Astrocyte (in vitro differentiated cells and primary cell): ENCODE data around the gene CREB5. TPM values are rescaled to one million over a fixed set of nuclear protein-coding genes. Genes with fewer than 3 reads are reported as not detected.

Source experiments
- DNase-seq: peaks from one replicate; pipeline ENCODE4 v3.0.0-alpha.2; 2010; ENCODE audit warnings: low read depth
- FAIRE-seq: peaks from 2 replicates; lab custom pipeline; 2011; peaks lifted over from hg19 to GRCh38; lab: Jason Lieb, UNC
- H2AFZ ChIP-seq: 2 replicates; pipeline ENCODE4 v1.6.0; 2012; ENCODE audit warnings: low read depth, low read length, inconsistent platforms
- H3K27ac ChIP-seq: 2 replicates; pipeline ENCODE4 v1.5.1; 2011; ENCODE audit warnings: low read depth, low read length, inconsistent platforms
- H3K27me3 ChIP-seq: 2 replicates; pipeline ENCODE4 v1.6.0; 2011; ENCODE audit warnings: low read length, inconsistent platforms; ENCODE audit not compliant: insufficient read depth
- H3K36me3 ChIP-seq: 2 replicates; pipeline ENCODE4 v1.5.1; 2011; ENCODE audit warnings: low read length, inconsistent platforms; ENCODE audit not compliant: insufficient read depth
- H3K4me1 ChIP-seq: 2 replicates; pipeline ENCODE4 v1.5.1; 2011; ENCODE audit warnings: low read length, inconsistent platforms; ENCODE audit not compliant: insufficient read depth
- H3K4me2 ChIP-seq: 2 replicates; pipeline ENCODE4 v1.6.0; 2012; ENCODE audit warnings: low read length, inconsistent platforms
- H3K4me3 ChIP-seq: 2 replicates; pipeline ENCODE4 v1.5.1; 2011; ENCODE audit warnings: low read depth, mild to moderate bottlenecking, low read length, inconsistent platforms; ENCODE audit not compliant: insufficient read depth
- H3K79me2 ChIP-seq: 2 replicates; pipeline ENCODE4 v1.6.0; 2012; ENCODE audit warnings: mild to moderate bottlenecking, low read length, inconsistent platforms; ENCODE audit not compliant: insufficient read depth
- H3K9ac ChIP-seq: 2 replicates; pipeline ENCODE4 v1.6.0; 2012; ENCODE audit warnings: mild to moderate bottlenecking, low read length, inconsistent platforms
- H3K9me3 ChIP-seq: 2 replicates; pipeline ENCODE4 v1.5.1; 2012; ENCODE audit warnings: low read depth, mild to moderate bottlenecking, low read length, inconsistent platforms; ENCODE audit not compliant: insufficient read depth
- H4K20me1 ChIP-seq: 2 replicates; pipeline ENCODE4 v1.6.0; 2012; ENCODE audit warnings: low read length, inconsistent platforms; ENCODE audit not compliant: insufficient read depth
- H3K27ac Mint-ChIP-seq: one replicate; pipeline ENCODE4 v1.8.0; 2021; ENCODE audit warnings: mild to moderate bottlenecking, mixed read lengths; ENCODE audit not compliant: unreplicated experiment
- H3K27me3 Mint-ChIP-seq: one replicate; pipeline ENCODE4 v1.8.0; 2021; ENCODE audit warnings: low read depth, mixed read lengths; ENCODE audit not compliant: unreplicated experiment
- H3K36me3 Mint-ChIP-seq: one replicate; pipeline ENCODE4 v1.8.0; 2021; ENCODE audit warnings: low read depth, mixed read lengths; ENCODE audit not compliant: unreplicated experiment
- H3K4me1 Mint-ChIP-seq: one replicate; pipeline ENCODE4 v1.8.0; 2021; ENCODE audit warnings: low read depth, mixed read lengths; ENCODE audit not compliant: unreplicated experiment
- H3K4me3 Mint-ChIP-seq: one replicate; pipeline ENCODE4 v1.8.0; 2021; ENCODE audit warnings: mild to moderate bottlenecking, moderate library complexity, mixed read lengths; ENCODE audit not compliant: unreplicated experiment
- H3K9me3 Mint-ChIP-seq: one replicate; pipeline ENCODE4 v1.8.0; 2021; ENCODE audit warnings: mild to moderate bottlenecking, mixed read lengths; ENCODE audit not compliant: unreplicated experiment
- CTCF ChIP-seq: IDR thresholded peaks from 2 replicates; pipeline ENCODE4 v1.5.1; 2011; ENCODE audit warnings: low read depth, mild to moderate bottlenecking, inconsistent platforms, low read length, moderate library complexity; ENCODE audit not compliant: insufficient read depth
- EZH2 ChIP-seq: IDR thresholded peaks from 2 replicates; pipeline ENCODE4 v1.6.1; 2012; ENCODE audit warnings: mild to moderate bottlenecking, low read length, inconsistent platforms; ENCODE audit not compliant: insufficient read depth
- total RNA-seq: library from RNA; stranded (reverse); gene quantifications from 2 replicates; pipeline ENCODE4 v1.2.1, GENCODE V29; 2021

The CREB5 gene
- total RNA-seq, 1 donor from 2014 or later, result 25.4 TPM

DNA sequence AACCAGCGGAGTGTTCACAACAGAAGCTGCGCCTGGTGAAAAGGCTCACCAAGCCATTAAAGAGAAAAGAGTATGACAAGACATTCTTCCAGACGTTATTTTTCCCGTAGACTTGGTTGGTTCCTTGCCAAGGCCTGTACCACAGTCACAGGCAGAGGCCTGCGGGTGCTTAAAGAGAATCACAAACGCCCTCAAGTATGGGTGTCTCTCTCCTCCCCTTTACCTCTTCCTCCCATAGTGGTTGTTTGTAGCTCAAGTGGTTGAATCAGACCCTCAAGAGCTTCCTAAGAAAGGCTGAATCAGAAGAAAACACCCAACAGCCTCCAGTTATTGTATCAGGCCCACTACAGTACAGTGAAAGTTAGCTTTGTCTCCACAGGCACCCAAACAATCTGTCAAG lies 169.0 kb downstream of the CREB5 start:
- Mint-ChIP-seq H3K4me3 (no peak overlapping the region), H3K4me1 (peaks cover 4% of the 10 kb centered on the region), H3K27ac (no peak overlapping the region), H3K27me3 (peaks cover 5% of the 10 kb centered on the region), H3K9me3 (peaks cover 7% of the 10 kb centered on the region), H3K36me3 (peaks cover 9% of the 10 kb centered on the region)
- no peak overlapping the region for H3K27ac ChIP-seq
- no peak overlapping the region for H3K4me2 ChIP-seq
- H3K9ac ChIP-seq, result no peak overlapping the region
- H3K4me1 ChIP-seq, result no peaks in the 10 kb centered on the region
- H3K27me3 ChIP-seq, result peaks cover 6% of the 10 kb centered on the region
- no peaks in the 10 kb centered on the region for H4K20me1 ChIP-seq
- H3K9me3 ChIP-seq, result no peaks in the 10 kb centered on the region
- H3K36me3 ChIP-seq, result no peaks in the 10 kb centered on the region
- DNase-seq (peak; percentile 77), FAIRE-seq (no peak)
- H3K79me2 ChIP-seq, result no peaks in the 10 kb centered on the region
- TF ChIP-seq CTCF, result no peak
- no peak for TF ChIP-seq EZH2
- no peak overlapping the region for H2AFZ ChIP-seq
- H3K4me3 ChIP-seq, result no peak overlapping the region

DNA sequence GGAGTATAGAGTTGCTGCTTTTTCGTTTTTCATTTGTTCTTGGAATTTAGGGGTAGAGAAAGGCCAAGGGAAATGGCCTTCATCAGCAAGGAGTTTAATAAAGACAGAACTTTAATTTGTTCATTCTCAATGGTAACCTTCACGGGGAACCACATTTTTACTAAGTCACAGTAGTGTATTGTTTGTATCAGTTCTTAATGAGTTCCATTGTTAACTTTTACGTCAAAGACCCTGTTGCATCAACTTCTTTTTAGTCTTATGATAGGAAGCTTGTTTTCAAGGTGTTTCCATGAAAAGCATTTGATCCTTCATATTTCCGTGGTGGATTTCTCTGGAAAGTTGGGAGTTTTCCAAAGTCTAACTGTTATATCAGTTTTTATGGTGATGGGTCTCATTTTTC lies 169.9 kb downstream of the CREB5 start:
- H3K36me3 Mint-ChIP-seq, result peaks cover 8% of the 10 kb centered on the region
- peaks cover 7% of the 10 kb centered on the region for H3K9me3 Mint-ChIP-seq
- DNase-seq (no peak), FAIRE-seq (no peak)
- H3K9ac ChIP-seq, result no peak overlapping the region
- no peaks in the 10 kb centered on the region for H3K9me3 ChIP-seq
- H3K27me3 Mint-ChIP-seq, result peaks cover 5% of the 10 kb centered on the region
- no peak overlapping the region for H3K4me2 ChIP-seq
- H3K4me1 ChIP-seq, result no peaks in the 10 kb centered on the region
- H3K27me3 ChIP-seq, result peaks cover 6% of the 10 kb centered on the region
- H3K4me1 Mint-ChIP-seq, result peaks cover 8% of the 10 kb centered on the region
- H3K4me3 ChIP-seq, result no peak overlapping the region
- no peak overlapping the region for H3K27ac ChIP-seq
- H4K20me1 ChIP-seq, result no peaks in the 10 kb centered on the region
- TF ChIP-seq CTCF (no peak), EZH2 (no peak)
- H3K79me2 ChIP-seq, result no peaks in the 10 kb centered on the region
- H3K27ac Mint-ChIP-seq, result no peak overlapping the region
- no peak overlapping the region for H3K4me3 Mint-ChIP-seq
- H3K36me3 ChIP-seq, result no peaks in the 10 kb centered on the region
- no peak overlapping the region for H2AFZ ChIP-seq

- Mint-ChIP-seq H3K4me1 (peaks cover 14% of the 10 kb centered on the region), H3K27ac (no peak overlapping the region), H3K9me3 (peaks cover 7% of the 10 kb centered on the region), H3K36me3 (peaks cover 8% of the 10 kb centered on the region), H3K27me3 (peaks cover 8% of the 10 kb centered on the region), H3K4me3 (no peak overlapping the region)
- Histone ChIP-seq H3K4me1 (no peaks in the 10 kb centered on the region), H3K9ac (no peak overlapping the region), H3K36me3 (no peaks in the 10 kb centered on the region), H3K27ac (no peak overlapping the region), H3K9me3 (no peaks in the 10 kb centered on the region), H2AFZ (no peak overlapping the region), H3K4me3 (no peak overlapping the region), H3K27me3 (peaks cover 6% of the 10 kb centered on the region), H3K79me2 (no peaks in the 10 kb centered on the region), H4K20me1 (no peaks in the 10 kb centered on the region), H3K4me2 (no peak overlapping the region)
- DNase-seq, result no peak
- TF ChIP-seq CTCF, result no peak
- no peak for TF ChIP-seq EZH2
- no peak for FAIRE-seq
These were observed 171.9 kb downstream of the CREB5 start for GRCh38 chr7:28584235-28584634.
